Activated T-helper 17 cell treated with anti-CD3 and anti-CD28 coated beads, Interleukin-2, amount 50 U/mL, for 72 hours (primary cell): ENCODE results near the gene FBXO9. TPM values are rescaled to one million over a fixed set of nuclear protein-coding genes. Genes with fewer than 3 reads are reported as not detected.
A peak's percentile ranks its signal among the peaks of the same experiment; 100 is the strongest.

ENCODE experiments used
- ATAC-seq: fragments of 150-1000 bp; cut with Tn5 transposase; replicated peaks from 2 replicates; pipeline ENCODE4 v1.10.0; 2021; ENCODE audit warnings: mild to moderate bottlenecking, moderate library complexity
- H3K27ac Mint-ChIP-seq: one replicate; pipeline ENCODE4 v1.8.0; 2022; ENCODE audit warnings: mixed read lengths
- H3K27me3 Mint-ChIP-seq: one replicate; pipeline ENCODE4 v1.8.0; 2022; ENCODE audit warnings: mixed read lengths
- H3K36me3 Mint-ChIP-seq: one replicate; pipeline ENCODE4 v1.8.0; 2022; ENCODE audit warnings: low read depth, mild to moderate bottlenecking, mixed read lengths
- H3K4me1 Mint-ChIP-seq: one replicate; pipeline ENCODE4 v1.8.0; 2022; ENCODE audit warnings: mixed read lengths
- H3K4me3 Mint-ChIP-seq: one replicate; pipeline ENCODE4 v1.8.0; 2022; ENCODE audit warnings: mild to moderate bottlenecking, mixed read lengths
- H3K9me3 Mint-ChIP-seq: one replicate; pipeline ENCODE4 v1.8.0; 2022; ENCODE audit warnings: mixed read lengths
- total RNA-seq, 2 donors: library from RNA; stranded (reverse); gene quantifications; one replicate each; pipeline ENCODE4 v1.2.3, GENCODE V29; 2022

The FBXO9 gene
- total RNA-seq: 10 to 100 TPM; 53.2 to 58.2 TPM

DNA sequence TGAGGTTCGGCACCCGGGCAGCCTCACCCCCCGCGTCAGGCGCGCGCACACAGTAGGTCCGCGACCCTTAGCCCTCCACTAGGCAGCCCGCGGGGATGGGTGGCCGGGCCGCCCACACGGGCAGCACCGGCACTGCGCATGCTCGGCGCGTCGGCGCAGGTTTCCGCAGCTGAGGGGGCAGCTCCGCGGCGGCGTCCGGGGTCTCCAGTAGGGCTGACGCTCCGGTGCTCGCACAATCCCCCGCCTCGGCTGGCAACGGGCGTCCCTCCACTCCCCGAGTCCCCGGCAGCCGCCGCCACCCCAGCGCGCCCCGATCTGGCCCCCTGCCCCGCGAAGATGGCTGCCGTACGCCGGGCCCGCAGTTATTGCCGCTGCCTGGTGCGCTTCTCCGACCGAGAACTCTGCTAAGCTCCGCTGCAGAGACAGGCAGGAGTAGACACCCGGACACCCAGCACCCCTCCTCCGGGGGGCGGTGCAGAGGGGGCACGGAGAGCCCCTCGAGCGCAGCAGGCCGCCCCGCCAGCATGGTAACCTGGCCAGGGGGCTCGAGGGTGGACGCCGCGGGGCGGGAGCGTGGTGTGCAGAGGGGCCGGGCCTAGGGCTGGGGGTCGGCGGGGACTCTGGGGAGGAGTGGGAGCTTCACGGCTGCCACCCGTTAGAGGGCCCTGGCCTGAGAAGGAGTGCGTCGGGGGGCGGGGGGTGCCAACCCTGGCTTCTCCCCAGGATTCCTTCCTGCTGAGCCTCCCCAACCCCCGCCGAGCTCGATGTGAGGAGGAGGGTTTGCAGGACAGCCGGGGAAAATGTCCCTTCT is at the start of gene FBXO9:
TSS of gene FBXO9 (plus strand) at position 139 of the 811 bp plus-strand sequence. CDS start at position 525, 386 bp downstream.
- peaks cover 12% of the 10 kb centered on the region for H3K4me1 Mint-ChIP-seq

GRCh38 chr6:53015486-53015885 is 49.7 kb upstream of the FBXO9 start:
- Mint-ChIP-seq H3K9me3 (no peaks in the 10 kb centered on the region), H3K27me3 (no peaks in the 10 kb centered on the region), H3K36me3 (peaks cover 76% of the 10 kb centered on the region), H3K27ac (no peak overlapping the region), H3K4me1 (no peaks in the 10 kb centered on the region), H3K4me3 (no peak overlapping the region)
- no peak for ATAC-seq

More for the DNA sequence above, at the start of gene FBXO9:
- Mint-ChIP-seq H3K36me3 (peaks cover 9% of the 10 kb centered on the region), H3K9me3 (no peaks in the 10 kb centered on the region), H3K27me3 (no peaks in the 10 kb centered on the region), H3K4me3 (peak within 1 kb of the TSS; percentile 84), H3K27ac (peak within 1 kb of the TSS; percentile 80)
- ATAC-seq: peak; percentile 59

GRCh38 chr6:53018446-53018845 is 46.8 kb upstream of the FBXO9 start:
- no peak for ATAC-seq
- Mint-ChIP-seq H3K9me3 (no peaks in the 10 kb centered on the region), H3K4me1 (no peaks in the 10 kb centered on the region), H3K27ac (no peak overlapping the region), H3K4me3 (no peak overlapping the region), H3K27me3 (no peaks in the 10 kb centered on the region), H3K36me3 (peaks cover 49% of the 10 kb centered on the region)

DNA sequence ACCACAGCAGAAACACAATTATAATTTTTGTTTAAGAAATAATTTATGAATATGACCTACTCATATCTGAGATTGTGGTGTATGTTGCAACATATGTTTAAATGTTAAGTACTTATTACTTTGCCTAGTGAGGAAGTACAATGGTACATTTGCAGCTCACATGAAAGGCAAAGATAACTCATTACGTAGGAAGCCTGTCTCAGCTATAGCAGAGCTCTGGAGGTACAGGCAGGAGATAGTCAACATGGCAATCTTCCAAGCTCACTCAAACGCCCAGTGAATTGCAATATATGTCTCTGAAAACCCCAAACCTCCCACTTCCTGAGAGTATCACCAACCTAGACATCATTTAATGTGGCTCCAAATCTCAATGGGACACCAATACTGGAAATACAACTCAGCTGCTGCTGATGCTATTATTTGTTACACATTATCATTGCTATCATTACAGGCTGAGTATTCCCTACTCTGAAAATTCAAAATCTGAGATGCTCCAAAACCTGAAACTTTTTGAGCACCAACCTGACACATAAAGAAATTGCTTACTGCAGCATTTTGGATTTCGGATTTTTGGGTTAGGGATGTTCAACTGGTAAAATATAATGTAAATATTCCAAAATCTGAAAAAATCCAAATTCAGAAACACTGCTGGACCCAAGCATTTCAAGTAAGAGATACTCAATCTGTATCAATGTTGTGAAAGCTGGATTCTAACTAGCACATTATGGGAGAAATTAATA is 45.0 kb upstream of the FBXO9 start:
- Mint-ChIP-seq H3K27ac (no peak overlapping the region), H3K36me3 (peaks cover 31% of the 10 kb centered on the region), H3K9me3 (no peaks in the 10 kb centered on the region), H3K27me3 (no peaks in the 10 kb centered on the region), H3K4me3 (no peak overlapping the region), H3K4me1 (no peaks in the 10 kb centered on the region)
- ATAC-seq: no peak

DNA sequence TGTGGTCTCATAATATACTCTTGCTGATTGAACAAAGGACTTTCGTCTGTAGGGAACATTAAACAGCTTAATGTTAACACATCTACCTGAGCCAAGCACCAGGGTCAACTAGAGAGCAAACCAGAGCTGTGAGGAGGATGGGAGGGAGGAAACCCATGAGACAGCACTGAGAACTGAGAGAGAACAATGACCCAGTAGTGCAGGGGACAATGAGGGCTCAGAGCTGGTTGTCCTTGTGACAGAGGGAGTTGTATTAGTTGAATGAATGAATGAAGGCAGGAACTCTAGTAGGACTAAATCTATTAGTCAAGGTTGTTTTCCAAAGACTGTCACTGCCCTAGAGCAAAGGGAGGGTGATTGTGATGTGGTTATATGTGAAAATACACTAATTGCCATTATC is 41.9 kb upstream of the FBXO9 start:
- Mint-ChIP-seq H3K27ac (peak overlapping the region; percentile 74), H3K9me3 (no peaks in the 10 kb centered on the region), H3K4me3 (no peak overlapping the region), H3K36me3 (peaks cover 23% of the 10 kb centered on the region), H3K27me3 (no peaks in the 10 kb centered on the region), H3K4me1 (no peaks in the 10 kb centered on the region)
- no peak for ATAC-seq

- peak overlapping the region; percentile 27 for H3K4me3 Mint-ChIP-seq
- peak; percentile 67 for ATAC-seq
- no peaks in the 10 kb centered on the region for H3K27me3 Mint-ChIP-seq
Observed at GRCh38 chr6:53026526-53026925, 38.7 kb upstream of the FBXO9 start.

DNA sequence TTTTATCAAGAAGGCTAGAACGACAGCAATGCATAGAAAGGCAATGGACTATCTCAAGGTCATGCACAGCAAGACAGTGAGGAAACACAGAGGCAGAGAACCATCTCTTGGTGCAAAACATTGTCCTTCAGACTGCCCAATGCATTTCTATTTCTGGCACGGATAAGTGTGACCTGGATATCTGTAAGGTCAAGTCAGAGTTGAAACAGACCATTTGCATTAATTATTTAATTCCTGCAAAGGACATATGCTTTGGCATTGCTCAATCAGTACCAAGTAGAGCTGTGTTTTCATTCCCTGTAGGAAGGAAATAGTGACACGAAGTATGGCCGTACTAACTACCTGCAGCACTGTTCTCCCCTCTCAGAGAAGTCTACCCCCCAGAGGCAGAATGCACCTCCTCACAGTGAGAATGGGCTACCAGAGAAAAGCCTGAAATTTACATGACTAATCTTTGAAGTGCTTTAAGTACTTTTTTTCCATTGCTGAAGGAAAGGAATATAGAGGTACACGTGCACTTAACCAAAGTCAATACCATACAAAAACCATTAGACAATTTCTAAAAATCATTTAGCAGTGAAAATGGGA is 38.0 kb upstream of the FBXO9 start:
- peak overlapping the region; percentile 79 for H3K27ac Mint-ChIP-seq
- ATAC-seq: no peak
- H3K4me3 Mint-ChIP-seq: peak overlapping the region; percentile 27
- H3K9me3 Mint-ChIP-seq: no peaks in the 10 kb centered on the region
- no peaks in the 10 kb centered on the region for H3K27me3 Mint-ChIP-seq
- peaks cover 52% of the 10 kb centered on the region for H3K36me3 Mint-ChIP-seq
- H3K4me1 Mint-ChIP-seq: peaks cover 4% of the 10 kb centered on the region

More at GRCh38 chr6:53026526-53026925, 38.7 kb upstream of the FBXO9 start:
- Mint-ChIP-seq H3K36me3 (peaks cover 45% of the 10 kb centered on the region), H3K9me3 (no peaks in the 10 kb centered on the region), H3K4me1 (peaks cover 4% of the 10 kb centered on the region), H3K27ac (peak overlapping the region; percentile 79)

DNA sequence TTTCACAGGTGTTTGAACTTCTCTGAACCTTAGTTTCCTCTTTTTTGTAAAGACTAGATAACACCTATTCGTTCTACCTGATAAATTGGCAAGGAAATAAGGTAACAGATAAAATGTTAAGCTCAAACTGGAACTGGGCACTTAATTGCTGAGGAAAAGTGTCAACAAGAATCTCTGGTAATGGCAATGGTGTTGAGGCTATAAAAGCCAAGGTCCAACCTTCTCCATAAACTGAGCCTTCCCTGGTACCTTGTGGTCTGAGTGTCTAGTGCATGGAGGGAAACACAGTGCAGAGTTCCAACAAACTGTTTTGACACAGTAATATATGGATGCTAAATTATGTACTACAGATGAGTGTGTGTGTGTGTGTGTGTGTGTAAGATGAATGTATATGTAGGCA is 36.7 kb upstream of the FBXO9 start:
- peak overlapping the region; percentile 80 for H3K27ac Mint-ChIP-seq
- H3K9me3 Mint-ChIP-seq: no peaks in the 10 kb centered on the region
- ATAC-seq: no peak
- H3K4me3 Mint-ChIP-seq: no peak overlapping the region
- peaks cover 4% of the 10 kb centered on the region for H3K4me1 Mint-ChIP-seq
- peaks cover 65% of the 10 kb centered on the region for H3K36me3 Mint-ChIP-seq
- no peaks in the 10 kb centered on the region for H3K27me3 Mint-ChIP-seq

DNA sequence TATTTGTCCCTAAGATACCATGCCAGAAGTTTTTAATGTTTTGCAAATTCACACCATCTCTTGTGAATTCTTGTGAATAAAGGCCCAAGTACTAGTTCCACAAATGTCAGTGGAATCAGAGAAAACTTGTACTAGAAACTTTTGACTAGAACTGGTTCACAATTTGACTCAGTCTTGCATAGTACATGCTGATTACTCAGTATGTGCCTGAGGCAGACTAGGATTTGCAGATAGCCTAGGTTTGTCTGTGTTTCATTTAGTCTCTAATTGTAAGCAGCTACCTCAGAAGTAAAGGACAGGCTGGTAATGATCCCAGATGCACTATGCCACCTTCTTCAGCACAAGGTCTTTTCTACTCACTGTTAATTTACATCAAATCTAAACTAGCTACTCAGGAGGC is 35.9 kb upstream of the FBXO9 start:
- H3K27ac Mint-ChIP-seq: peak overlapping the region; percentile 80
- H3K4me3 Mint-ChIP-seq: no peak overlapping the region
- H3K4me1 Mint-ChIP-seq: peaks cover 4% of the 10 kb centered on the region
- H3K9me3 Mint-ChIP-seq: no peaks in the 10 kb centered on the region
- no peaks in the 10 kb centered on the region for H3K27me3 Mint-ChIP-seq
- H3K36me3 Mint-ChIP-seq: peaks cover 73% of the 10 kb centered on the region
- peak; percentile 83 for ATAC-seq

- Mint-ChIP-seq H3K27me3 (no peaks in the 10 kb centered on the region), H3K36me3 (peaks cover 78% of the 10 kb centered on the region), H3K4me3 (no peak overlapping the region), H3K27ac (no peak overlapping the region), H3K9me3 (no peaks in the 10 kb centered on the region), H3K4me1 (peaks cover 4% of the 10 kb centered on the region)
- no peak for ATAC-seq
Observed at GRCh38 chr6:53029761-53030160, 35.4 kb upstream of the FBXO9 start.

DNA sequence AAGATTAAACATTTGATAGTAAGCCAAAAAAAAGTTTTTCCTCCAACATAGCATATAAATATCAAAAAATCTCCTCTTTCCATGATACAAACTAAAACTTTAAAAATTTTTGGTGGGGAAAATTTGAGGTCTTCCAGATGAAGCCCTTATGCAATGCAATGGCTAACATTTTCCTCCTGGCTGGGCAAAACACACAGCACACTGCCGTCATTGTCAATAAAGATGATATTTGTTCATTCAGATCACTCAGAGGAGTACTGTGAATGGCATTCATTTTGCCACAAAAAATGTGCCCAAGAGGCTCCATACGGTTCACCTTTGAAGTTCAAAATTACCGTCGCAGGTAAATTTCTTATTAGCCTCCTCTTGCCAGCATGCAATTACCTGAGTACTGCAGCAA is 33.9 kb upstream of the FBXO9 start:
- ATAC-seq: no peak

GRCh38 chr6:53032849-53033248 is 32.4 kb upstream of the FBXO9 start:
- H3K4me3 Mint-ChIP-seq: no peak overlapping the region
- ATAC-seq: no peak
- no peak overlapping the region for H3K27ac Mint-ChIP-seq
- H3K4me1 Mint-ChIP-seq: peaks cover 4% of the 10 kb centered on the region
- H3K36me3 Mint-ChIP-seq: peaks cover 81% of the 10 kb centered on the region
- H3K9me3 Mint-ChIP-seq: no peaks in the 10 kb centered on the region
- no peaks in the 10 kb centered on the region for H3K27me3 Mint-ChIP-seq

More for the DNA sequence above, 33.9 kb upstream of the FBXO9 start:
- Mint-ChIP-seq H3K27me3 (no peaks in the 10 kb centered on the region), H3K4me3 (no peak overlapping the region), H3K9me3 (no peaks in the 10 kb centered on the region), H3K4me1 (peaks cover 4% of the 10 kb centered on the region), H3K27ac (no peak overlapping the region), H3K36me3 (peaks cover 83% of the 10 kb centered on the region)

DNA sequence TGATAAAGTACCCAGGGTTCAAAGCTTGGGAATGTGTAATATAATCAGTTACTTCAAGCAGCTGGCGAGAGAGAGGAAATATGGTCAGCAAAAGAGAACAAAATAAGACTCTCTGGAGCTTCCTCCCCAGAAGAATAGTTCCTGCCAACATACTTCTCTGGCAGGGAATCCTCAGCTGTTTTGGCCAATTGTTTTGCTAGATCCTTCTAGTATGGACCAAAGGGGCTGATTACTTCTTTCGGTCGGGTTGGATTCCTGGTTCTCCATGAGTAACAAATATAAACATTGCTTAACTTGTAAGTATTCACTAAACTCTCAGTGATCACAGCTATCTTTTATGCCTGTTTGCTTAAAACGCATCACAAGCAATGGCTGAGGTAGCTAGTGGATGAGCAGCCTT is 31.4 kb upstream of the FBXO9 start:
- peaks cover 81% of the 10 kb centered on the region for H3K36me3 Mint-ChIP-seq
- no peak overlapping the region for H3K4me3 Mint-ChIP-seq
- H3K4me1 Mint-ChIP-seq: peaks cover 4% of the 10 kb centered on the region
- H3K9me3 Mint-ChIP-seq: no peaks in the 10 kb centered on the region
- ATAC-seq: no peak
- no peak overlapping the region for H3K27ac Mint-ChIP-seq
- H3K27me3 Mint-ChIP-seq: no peaks in the 10 kb centered on the region

- H3K36me3 Mint-ChIP-seq: peaks cover 81% of the 10 kb centered on the region
- no peak overlapping the region for H3K4me3 Mint-ChIP-seq
- H3K9me3 Mint-ChIP-seq: no peaks in the 10 kb centered on the region
- no peaks in the 10 kb centered on the region for H3K27me3 Mint-ChIP-seq
- peaks cover 4% of the 10 kb centered on the region for H3K4me1 Mint-ChIP-seq
- H3K27ac Mint-ChIP-seq: no peak overlapping the region
- no peak for ATAC-seq
Observed at GRCh38 chr6:53035549-53036213, 29.5 kb upstream of the FBXO9 start.
